Activated T-cell treated with anti-CD3 and anti-CD28 coated beads, Interleukin-2, amount 50 U/mL, for 72 hours (primary cell): ENCODE measurements around the gene VPS72. TPM values are rescaled to one million over a fixed set of nuclear protein-coding genes. Genes with fewer than 3 reads are reported as not detected.

ENCODE experiments used
- ATAC-seq, 2 donors: fragments of 150-1000 bp; cut with Tn5 transposase; replicated peaks in 1 of 2; 2 replicates each; pipeline ENCODE4 v1.10.0; 2021; ENCODE audit warnings: moderate library complexity in 2 of 2, mild to moderate bottlenecking in 1 of 2
- DNase-seq, 2 donors: peaks; one replicate each; pipeline ENCODE4 v3.0.0; 2021 to 2022; ENCODE audit warnings: mixed read lengths in 1 of 2
- H3K27ac Mint-ChIP-seq: one replicate; pipeline ENCODE4 v1.8.0; 2022; ENCODE audit warnings: mild to moderate bottlenecking, moderate library complexity, mixed read lengths
- H3K27me3 Mint-ChIP-seq: one replicate; pipeline ENCODE4 v1.8.0; 2022; ENCODE audit warnings: low read depth, mixed read lengths
- H3K36me3 Mint-ChIP-seq, 2 donors: one replicate each; pipeline ENCODE4 v1.8.0; 2022; ENCODE audit warnings: mixed read lengths in 2 of 2, mild to moderate bottlenecking in 1 of 2; ENCODE audit not compliant: insufficient read depth in 2 of 2
- H3K4me1 Mint-ChIP-seq: one replicate; pipeline ENCODE4 v1.8.0; 2022; ENCODE audit warnings: low read depth, mixed read lengths
- H3K4me3 Mint-ChIP-seq, 2 donors: one replicate each; pipeline ENCODE4 v1.8.0; 2022; ENCODE audit warnings: mild to moderate bottlenecking in 2 of 2, mixed read lengths in 2 of 2, moderate library complexity in 2 of 2
- H3K9me3 Mint-ChIP-seq, 2 donors: one replicate each; pipeline ENCODE4 v1.8.0; 2022; ENCODE audit warnings: mixed read lengths in 2 of 2
- total RNA-seq, 2 donors: library from RNA; stranded (reverse); gene quantifications; one replicate each; pipeline ENCODE4 v1.2.3, GENCODE V29; 2022

Gene VPS72
- total RNA-seq, 2 donors from 2014 or later, result 77.8 to 94.1 TPM

GRCh38 chr1:151175041-151175741 is 14.8 kb downstream of the VPS72 start:
- Mint-ChIP-seq H3K4me3 (no peak overlapping the region), H3K36me3 (peaks cover 8 to 17% of the 10 kb centered on the region in 2 donors), H3K9me3 (no peaks in the 10 kb centered on the region), H3K27me3 (no peaks in the 10 kb centered on the region), H3K4me1 (no peaks in the 10 kb centered on the region), H3K27ac (peak overlapping the region; percentile 40)
- ATAC-seq, result no peak
- no peak for DNase-seq

GRCh38 chr1:151171190-151171589 is 18.8 kb downstream of the VPS72 start:
- Mint-ChIP-seq H3K27ac (no peak overlapping the region), H3K27me3 (no peaks in the 10 kb centered on the region), H3K4me1 (peaks cover 20% of the 10 kb centered on the region), H3K9me3 (no peaks in the 10 kb centered on the region), H3K36me3 (peaks cover 4 to 11% of the 10 kb centered on the region in 2 donors), H3K4me3 (no peak overlapping the region)
- no peak for DNase-seq
- no peak for ATAC-seq

GRCh38 chr1:151167116-151167515 is 22.9 kb downstream of the VPS72 start:
- no peak for ATAC-seq
- Mint-ChIP-seq H3K36me3 (peaks cover 9 to 16% of the 10 kb centered on the region in 2 donors), H3K4me1 (peaks cover 51% of the 10 kb centered on the region)

GRCh38 chr1:151166505-151166956 is 23.5 kb downstream of the VPS72 start:
- Mint-ChIP-seq H3K4me1 (peaks cover 57% of the 10 kb centered on the region), H3K27ac (peak overlapping the region; percentile 94), H3K9me3 (no peaks in the 10 kb centered on the region), H3K36me3 (peaks cover 9 to 16% of the 10 kb centered on the region in 2 donors), H3K4me3 (peak overlapping the region; percentile 87 to 91), H3K27me3 (no peaks in the 10 kb centered on the region)
- ATAC-seq (peak in 1 of 2 donors; percentile 8), DNase-seq (no peak)

More at GRCh38 chr1:151167116-151167515, 22.9 kb downstream of the VPS72 start:
- DNase-seq, result no peak
- H3K27ac Mint-ChIP-seq, result peak overlapping the region; percentile 21
- H3K4me3 Mint-ChIP-seq, result peak overlapping the region; percentile 87 to 91
- H3K9me3 Mint-ChIP-seq, result no peaks in the 10 kb centered on the region
- no peaks in the 10 kb centered on the region for H3K27me3 Mint-ChIP-seq

GRCh38 chr1:151165738-151166504 is 24.1 kb downstream of the VPS72 start, which contains the start of the genes LYSMD1 and SCNM1:
LYSMD1 (minus strand) TSS chr1:151165902; CDS start chr1:151165258, 644 bp downstream.
SCNM1 (plus strand) TSS chr1:151166144; CDS start chr1:151166153, 9 bp downstream.
- Mint-ChIP-seq H3K36me3 (peaks cover 9 to 18% of the 10 kb centered on the region in 2 donors), H3K9me3 (no peaks in the 10 kb centered on the region), H3K4me3 (peak within 1 kb of the TSS; percentile 87 to 91), H3K27ac (peak within 1 kb of the TSS; percentile 94), H3K27me3 (no peaks in the 10 kb centered on the region), H3K4me1 (peaks cover 60% of the 10 kb centered on the region)
- ATAC-seq, result peak; percentile 95 to 97
- DNase-seq, result peak; percentile 95 to 97

- peak overlapping the region; percentile 87 to 91 for H3K4me3 Mint-ChIP-seq
- no peaks in the 10 kb centered on the region for H3K9me3 Mint-ChIP-seq
- ATAC-seq, result peak; percentile 6 to 18
- H3K36me3 Mint-ChIP-seq, result peaks cover 9 to 20% of the 10 kb centered on the region in 2 donors
- peaks cover 66% of the 10 kb centered on the region for H3K4me1 Mint-ChIP-seq
- no peaks in the 10 kb centered on the region for H3K27me3 Mint-ChIP-seq
- DNase-seq, result peak; percentile 14 to 24
- peak overlapping the region; percentile 94 for H3K27ac Mint-ChIP-seq
Observed at GRCh38 chr1:151165281-151165737, 24.7 kb downstream of the VPS72 start.

- no peak for ATAC-seq
- no peaks in the 10 kb centered on the region for H3K9me3 Mint-ChIP-seq
- no peak for DNase-seq
- peaks cover 9 to 20% of the 10 kb centered on the region in 2 donors for H3K36me3 Mint-ChIP-seq
- peak overlapping the region; percentile 94 for H3K27ac Mint-ChIP-seq
- H3K4me1 Mint-ChIP-seq, result peaks cover 71% of the 10 kb centered on the region
- H3K27me3 Mint-ChIP-seq, result no peaks in the 10 kb centered on the region
- H3K4me3 Mint-ChIP-seq, result peak overlapping the region; percentile 87 to 91
Observed at GRCh38 chr1:151164732-151165280, 25.2 kb downstream of the VPS72 start.

- Mint-ChIP-seq H3K27me3 (no peaks in the 10 kb centered on the region), H3K4me1 (peaks cover 81% of the 10 kb centered on the region), H3K4me3 (peak overlapping the region; percentile 62 to 94), H3K27ac (peak overlapping the region; percentile 90), H3K36me3 (peaks cover 14 to 20% of the 10 kb centered on the region in 2 donors), H3K9me3 (no peaks in the 10 kb centered on the region)
- ATAC-seq (no peak), DNase-seq (no peak)
Observed at GRCh38 chr1:151159373-151159772, 30.6 kb downstream of the VPS72 start.

GRCh38 chr1:151158751-151159251 is 31.2 kb downstream of the VPS72 start:
- H3K4me1 Mint-ChIP-seq, result peaks cover 75% of the 10 kb centered on the region
- peak overlapping the region; percentile 99 for H3K27ac Mint-ChIP-seq
- H3K9me3 Mint-ChIP-seq, result no peaks in the 10 kb centered on the region
- H3K36me3 Mint-ChIP-seq, result peaks cover 14 to 20% of the 10 kb centered on the region in 2 donors
- H3K27me3 Mint-ChIP-seq, result no peaks in the 10 kb centered on the region
- no peak for ATAC-seq
- peak in 1 of 2 donors; percentile 23 for DNase-seq
- peak overlapping the region; percentile 94 to 99 for H3K4me3 Mint-ChIP-seq

GRCh38 chr1:151158326-151158725 is 31.7 kb downstream of the VPS72 start:
- ATAC-seq (peak; percentile 43 to 50), DNase-seq (peak; percentile 66 to 73)
- H3K36me3 Mint-ChIP-seq, result peaks cover 14 to 20% of the 10 kb centered on the region in 2 donors
- H3K9me3 Mint-ChIP-seq, result no peaks in the 10 kb centered on the region
- peak overlapping the region; percentile 94 to 99 for H3K4me3 Mint-ChIP-seq
- H3K27ac Mint-ChIP-seq, result peak overlapping the region; percentile 99
- H3K4me1 Mint-ChIP-seq, result peaks cover 75% of the 10 kb centered on the region
- no peaks in the 10 kb centered on the region for H3K27me3 Mint-ChIP-seq

GRCh38 chr1:151157067-151157531 is 32.9 kb downstream of the VPS72 start:
- Mint-ChIP-seq H3K27ac (peak overlapping the region; percentile 99), H3K9me3 (no peaks in the 10 kb centered on the region), H3K4me1 (peaks cover 66% of the 10 kb centered on the region), H3K27me3 (no peaks in the 10 kb centered on the region), H3K4me3 (peak overlapping the region; percentile 94 to 99), H3K36me3 (peaks cover 14 to 20% of the 10 kb centered on the region in 2 donors)
- peak; percentile 73 to 79 for DNase-seq
- peak; percentile 54 to 59 for ATAC-seq

GRCh38 chr1:151156515-151156819 is 33.5 kb downstream of the VPS72 start, which contains the start of gene TNFAIP8L2:
TNFAIP8L2 (plus strand) TSS chr1:151156649; CDS start chr1:151158698, 2,049 bp downstream.
- peak within 1 kb of the TSS; percentile 99 for H3K27ac Mint-ChIP-seq
- peak; percentile 86 for ATAC-seq
- H3K36me3 Mint-ChIP-seq, result peaks cover 14 to 20% of the 10 kb centered on the region in 2 donors
- DNase-seq, result peak; percentile 83 to 90
- H3K4me3 Mint-ChIP-seq, result peak within 1 kb of the TSS; percentile 94 to 99
- H3K27me3 Mint-ChIP-seq, result no peaks in the 10 kb centered on the region
- H3K9me3 Mint-ChIP-seq, result no peaks in the 10 kb centered on the region
- peaks cover 59% of the 10 kb centered on the region for H3K4me1 Mint-ChIP-seq
